ENCODE measurements around the gene PTAR1. TPM values are rescaled to one million over a fixed set of nuclear protein-coding genes. Genes with fewer than 3 reads are reported as not detected.

The PTAR1 gene
- total RNA-seq, 4 donors from 2014 or later = 54.1 to 85.1 (median 61.5) TPM

DNA sequence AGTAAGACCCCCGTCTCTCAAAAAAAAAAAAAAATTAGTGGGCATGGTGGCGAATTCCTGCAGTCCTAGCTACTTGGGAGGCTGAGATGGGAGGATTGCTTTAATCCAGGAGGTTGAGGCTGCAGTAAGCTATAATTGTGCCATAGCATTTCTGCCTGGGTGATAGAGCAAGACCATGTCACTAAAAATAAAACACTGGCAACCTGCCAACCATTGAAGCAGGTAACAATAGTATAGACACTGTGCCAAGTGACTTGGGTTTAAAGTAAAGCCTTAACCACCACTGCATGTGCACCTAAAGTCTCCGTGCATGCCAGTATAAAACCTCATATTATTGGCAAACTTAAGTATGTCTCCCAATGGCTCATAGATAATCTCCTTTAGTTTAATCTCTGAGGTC is 84.2 kb downstream of the PTAR1 start:
- DNase-seq (ENCODE audit: low spot score) (no peak), ATAC-seq (ENCODE audit: low FRiP score) (no peak)
- TF ChIP-seq, protein P1, sequence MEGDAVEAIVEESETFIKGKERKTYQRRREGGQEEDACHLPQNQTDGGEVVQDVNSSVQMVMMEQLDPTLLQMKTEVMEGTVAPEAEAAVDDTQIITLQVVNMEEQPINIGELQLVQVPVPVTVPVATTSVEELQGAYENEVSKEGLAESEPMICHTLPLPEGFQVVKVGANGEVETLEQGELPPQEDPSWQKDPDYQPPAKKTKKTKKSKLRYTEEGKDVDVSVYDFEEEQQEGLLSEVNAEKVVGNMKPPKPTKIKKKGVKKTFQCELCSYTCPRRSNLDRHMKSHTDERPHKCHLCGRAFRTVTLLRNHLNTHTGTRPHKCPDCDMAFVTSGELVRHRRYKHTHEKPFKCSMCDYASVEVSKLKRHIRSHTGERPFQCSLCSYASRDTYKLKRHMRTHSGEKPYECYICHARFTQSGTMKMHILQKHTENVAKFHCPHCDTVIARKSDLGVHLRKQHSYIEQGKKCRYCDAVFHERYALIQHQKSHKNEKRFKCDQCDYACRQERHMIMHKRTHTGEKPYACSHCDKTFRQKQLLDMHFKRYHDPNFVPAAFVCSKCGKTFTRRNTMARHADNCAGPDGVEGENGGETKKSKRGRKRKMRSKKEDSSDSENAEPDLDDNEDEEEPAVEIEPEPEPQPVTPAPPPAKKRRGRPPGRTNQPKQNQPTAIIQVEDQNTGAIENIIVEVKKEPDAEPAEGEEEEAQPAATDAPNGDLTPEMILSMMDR (IDR thresholded peaks at IDR 0.05) = no peak

DNA sequence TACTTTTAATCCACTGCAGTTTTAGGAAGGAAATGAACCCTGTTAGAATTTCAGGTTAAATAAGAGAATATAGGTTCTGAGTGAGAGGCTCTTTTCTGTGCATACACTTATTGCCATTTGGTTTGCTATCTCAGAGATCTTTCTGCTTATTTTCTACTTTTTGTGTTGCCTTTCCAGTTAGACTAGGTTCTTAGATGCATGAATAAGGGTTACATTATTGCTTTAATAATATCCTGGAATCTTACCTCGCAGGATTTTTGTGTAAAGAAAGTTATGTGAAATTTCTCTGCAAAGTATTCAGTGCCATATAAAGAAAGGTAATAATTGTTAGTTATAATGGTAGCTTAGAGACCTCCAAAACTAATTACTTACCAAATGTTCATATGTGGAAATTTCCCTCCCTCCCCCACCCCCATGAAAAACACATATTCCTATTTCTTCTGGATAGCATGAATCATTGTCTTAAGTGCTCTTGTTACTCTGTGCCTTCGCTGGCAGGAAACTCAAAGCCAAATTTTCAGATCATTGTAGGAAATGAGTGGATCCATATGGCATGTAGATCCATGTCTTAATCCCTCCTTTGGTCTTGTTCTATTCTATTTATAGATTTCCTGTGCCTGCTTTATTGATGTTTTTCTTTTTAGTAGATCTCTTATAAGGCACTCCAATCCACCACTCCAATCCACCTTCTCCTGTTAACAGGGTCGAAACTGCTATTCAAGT is 84.9 kb downstream of the PTAR1 start:
- TF ChIP-seq, protein P1 (IDR thresholded peaks at IDR 0.05) = no peak
- DNase-seq (ENCODE audit: low spot score) (no peak), ATAC-seq (ENCODE audit: low FRiP score) (no peak)

DNA sequence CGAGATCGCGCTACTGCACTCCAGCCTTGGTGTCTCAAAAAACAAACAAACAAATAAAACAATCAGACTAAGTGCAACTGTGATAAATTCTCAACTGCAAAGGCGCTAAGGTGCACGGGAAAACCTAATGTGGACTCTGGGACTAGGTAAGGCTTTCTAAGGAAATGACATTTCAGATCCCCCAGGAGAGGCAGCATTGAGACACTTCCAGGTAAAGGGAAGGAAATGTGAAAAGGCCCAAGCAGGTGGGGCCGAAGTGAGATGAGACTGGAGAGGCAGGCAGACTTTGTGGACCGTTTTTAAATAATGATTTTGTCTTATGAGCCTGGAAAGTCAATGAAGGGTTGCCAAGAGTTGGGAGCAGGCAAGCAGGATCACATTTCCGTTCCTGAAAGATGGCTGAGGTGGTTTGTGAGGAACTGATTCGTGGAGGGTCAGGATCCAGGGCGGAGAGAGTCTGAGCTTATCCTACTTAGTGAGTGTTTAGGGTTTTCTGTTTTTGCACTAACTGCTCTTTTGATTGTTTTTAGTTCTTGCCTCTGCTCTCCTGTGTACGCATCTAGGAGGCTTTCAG is 85.6 kb downstream of the PTAR1 start:
- no peak for DNase-seq (ENCODE audit: low spot score)
- TF ChIP-seq, protein P1 (IDR thresholded peaks at IDR 0.05) = no peak
- ATAC-seq (ENCODE audit: low FRiP score) = no peak

DNA sequence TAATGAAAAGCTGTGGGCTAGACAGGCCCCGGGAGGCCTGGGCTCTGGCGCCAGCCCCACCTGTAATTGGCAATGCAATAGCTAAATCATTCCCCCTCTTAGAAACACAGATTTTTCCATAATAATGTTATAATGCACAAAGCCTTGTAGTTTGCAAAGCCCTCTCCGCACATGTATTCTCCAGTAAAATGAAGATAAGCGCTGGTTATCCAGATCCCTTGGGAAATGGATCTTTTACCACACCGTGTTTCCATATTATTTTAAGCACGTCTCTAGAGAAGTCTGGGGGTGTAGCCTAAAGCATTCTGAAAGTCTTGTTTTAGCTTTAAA is 86.5 kb downstream of the PTAR1 start:
- no peak for ATAC-seq (ENCODE audit: low FRiP score)
- TF ChIP-seq, protein P1 (IDR thresholded peaks at IDR 0.05) = no peak

DNA sequence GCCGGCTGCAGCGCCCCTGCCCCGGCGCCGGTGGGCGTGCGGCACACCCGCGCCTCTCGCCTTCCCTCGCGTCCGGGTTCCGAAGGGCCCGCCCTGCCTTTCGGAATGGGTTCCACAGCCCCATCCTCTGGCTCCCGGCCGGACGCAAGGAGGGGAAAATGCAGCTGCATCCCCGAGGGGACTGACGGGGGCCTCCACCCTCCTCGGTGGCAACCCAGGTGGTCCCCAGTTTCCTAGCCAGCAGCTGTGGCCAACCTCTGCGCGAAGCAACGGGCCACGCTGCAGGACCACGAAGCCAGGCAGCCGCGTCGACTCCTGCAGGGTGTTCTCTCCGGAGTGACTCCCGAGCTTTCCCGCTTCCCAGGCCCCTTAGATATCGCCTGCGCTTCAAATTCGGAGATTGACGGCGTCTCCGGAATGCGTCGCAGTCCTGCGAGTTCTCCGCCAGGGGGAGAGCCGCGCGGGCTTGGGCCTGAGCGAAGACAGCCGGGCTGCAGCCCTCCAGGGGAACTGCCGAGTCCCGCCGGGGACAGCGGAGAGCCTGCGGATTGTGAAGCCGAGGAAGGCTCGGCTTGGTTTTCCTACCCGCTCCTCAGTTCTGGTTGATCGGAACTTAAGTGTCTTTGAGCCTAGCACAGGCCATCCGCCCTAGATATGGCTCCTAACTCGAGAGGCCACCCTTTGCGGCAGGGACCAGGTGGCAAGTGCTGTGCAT is 87.1 kb downstream of the PTAR1 start:
- TF ChIP-seq, protein P1 (IDR thresholded peaks at IDR 0.05) = peak in 1 of 3 donors; percentile 76
- DNase-seq (ENCODE audit: low spot score) (peak; percentile 31), ATAC-seq (ENCODE audit: low FRiP score) (peak; percentile 92)

More for the DNA sequence above, 86.5 kb downstream of the PTAR1 start:
- no peak for DNase-seq (ENCODE audit: low spot score)

DNA sequence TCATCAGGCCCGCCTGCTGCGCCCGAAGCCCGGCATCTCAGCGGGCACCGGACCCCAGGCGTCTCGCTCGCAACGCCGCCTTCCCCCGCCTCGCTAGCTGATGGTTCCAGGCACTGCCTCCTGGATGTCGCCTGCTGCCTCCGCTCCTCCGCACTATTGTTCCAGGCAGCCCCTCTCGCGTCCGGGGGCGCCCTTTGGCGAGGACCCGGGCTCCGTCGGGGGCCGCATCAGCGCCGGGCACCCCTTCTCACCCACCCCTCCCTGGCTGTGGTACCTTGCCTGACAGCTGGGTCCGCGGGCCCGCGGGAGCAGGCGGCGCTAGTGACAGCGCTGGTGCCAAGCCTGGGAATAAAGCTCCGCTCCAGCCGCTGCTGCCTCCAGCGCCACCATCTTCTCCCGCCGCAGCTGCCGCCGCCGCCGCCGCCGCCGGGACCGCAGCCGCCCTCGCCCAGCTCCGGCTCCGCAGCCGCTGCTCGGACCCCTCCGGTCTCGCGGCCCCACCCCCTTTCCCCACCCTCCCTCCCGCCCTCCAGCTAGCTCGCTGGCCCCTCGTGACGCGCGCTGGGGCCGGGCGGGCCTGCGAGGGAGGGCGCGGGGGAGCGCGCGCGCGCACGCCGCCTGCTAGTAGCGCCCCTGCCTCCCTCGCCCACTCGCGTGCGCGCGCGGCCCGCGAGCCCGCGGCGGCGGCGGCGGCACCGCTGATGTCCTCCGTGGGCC is 87.8 kb downstream of the PTAR1 start, which contains the start of gene APBA1:
TSS of gene APBA1 (minus strand) at position 493 of the 717 bp plus-strand sequence.
- TF ChIP-seq, protein P1 (IDR thresholded peaks at IDR 0.05) = no peak
- DNase-seq (ENCODE audit: low spot score) (no peak), ATAC-seq (ENCODE audit: low FRiP score) (peak; percentile 67)
